HG03108 (cell line): ENCODE measurements around the gene SMIM24.

Source experiments
- ATAC-seq: cut with Tn5 transposase; IDR thresholded peaks from one replicate; pipeline ENCODE4 v1.9.1; 2021; ENCODE audit warnings: moderate library complexity; ENCODE audit not compliant: unreplicated experiment

SMIM24 gene

DNA sequence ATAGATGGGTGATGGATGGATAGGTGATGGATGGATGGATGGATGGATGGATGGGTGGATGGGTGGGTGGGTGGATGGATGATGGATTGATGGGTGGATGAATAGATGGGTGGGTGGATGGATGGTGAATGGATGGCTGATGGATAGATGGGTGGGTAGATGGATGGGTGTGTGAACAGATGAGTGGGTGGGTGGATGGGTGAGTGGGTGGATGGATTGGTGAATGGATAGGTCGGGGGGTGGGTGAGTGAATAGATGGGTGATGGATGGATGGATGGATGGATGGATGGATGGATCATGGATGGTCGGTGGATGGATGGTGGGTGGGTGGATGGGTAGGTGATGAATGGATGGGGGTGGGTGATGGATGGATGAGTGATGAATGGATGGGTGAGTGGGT, 3.5 kb downstream of the SMIM24 start:
- no peak for ATAC-seq

DNA sequence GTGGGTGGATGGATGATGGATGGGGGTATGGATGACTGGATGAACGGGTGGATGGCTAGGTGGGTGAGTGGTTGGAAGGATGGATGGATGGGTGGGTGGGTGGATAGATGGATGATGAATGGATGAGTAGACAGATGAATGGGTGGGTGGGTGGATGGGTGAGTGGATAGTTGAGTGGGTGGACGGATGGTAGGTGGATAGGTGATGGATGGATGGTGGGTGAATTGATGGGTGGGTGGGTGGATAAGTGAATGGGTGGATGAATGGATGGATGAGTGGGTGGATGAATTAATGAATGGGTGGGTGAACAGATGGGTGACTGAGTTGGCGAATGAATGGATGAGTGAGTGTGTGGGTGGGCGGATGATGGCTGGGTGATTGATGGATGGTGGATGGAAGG, 4.9 kb downstream of the SMIM24 start:
- no peak for ATAC-seq

GRCh38 chr19:3474614-3475013, 5.7 kb downstream of the SMIM24 start:
- ATAC-seq, result no peak

DNA sequence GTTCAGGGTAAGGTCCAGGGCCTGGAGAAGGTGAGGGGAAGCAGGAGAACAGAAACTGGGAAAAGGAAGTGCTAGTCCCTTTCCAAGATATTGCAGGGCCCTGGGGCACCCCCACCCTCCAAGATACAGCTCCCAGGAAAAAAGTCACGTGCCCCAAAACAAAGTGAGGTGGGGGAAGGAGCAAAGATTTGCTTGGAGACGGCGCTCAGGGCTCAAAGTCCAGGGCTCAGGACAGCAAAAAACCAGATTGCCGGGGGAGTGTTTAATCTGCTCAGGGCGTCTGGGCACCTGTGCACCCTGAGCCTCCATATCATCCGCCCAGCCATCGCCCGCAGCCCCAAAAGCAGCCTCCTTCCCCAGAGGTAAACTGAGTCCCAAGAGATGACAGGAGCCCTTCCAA, 6.3 kb downstream of the SMIM24 start:
- no peak for ATAC-seq

DNA sequence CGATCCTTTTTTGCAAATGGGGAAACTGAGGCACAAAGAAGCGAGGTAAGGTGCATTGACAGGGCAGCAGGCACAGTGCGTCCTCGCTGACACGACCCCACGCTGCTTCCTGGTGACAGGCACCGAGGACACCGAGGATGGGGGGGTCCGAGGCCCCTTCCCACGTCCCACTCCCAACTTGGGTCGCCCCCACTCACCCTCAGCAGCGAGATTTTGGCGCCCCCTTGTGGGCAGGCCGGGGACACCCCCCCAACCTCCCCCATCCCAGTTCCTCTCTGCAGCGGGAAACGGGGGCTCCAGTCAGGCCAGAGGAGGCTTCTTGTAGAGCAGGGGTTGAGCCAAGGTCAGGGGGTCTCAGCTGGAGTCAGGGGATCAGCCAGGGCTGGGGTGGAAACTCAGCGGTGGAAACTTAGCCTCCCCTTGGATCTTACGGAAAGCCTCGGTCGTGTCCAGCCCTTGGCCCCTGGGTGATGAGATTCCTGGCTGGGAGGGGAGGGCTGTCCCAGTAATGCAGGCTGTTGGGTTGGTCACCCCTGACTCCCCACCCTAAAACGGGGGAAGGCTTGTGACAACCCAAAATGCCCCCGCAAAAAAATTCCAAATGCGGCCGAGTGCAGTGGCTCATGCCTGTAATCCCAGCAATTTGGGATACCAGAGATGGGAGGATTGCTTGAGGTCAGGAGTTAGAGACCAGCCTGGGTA, 8.2 kb downstream of the SMIM24 start:
- no peak for ATAC-seq

- ATAC-seq, result no peak
These were observed 9.7 kb downstream of the SMIM24 start for GRCh38 chr19:3470500-3471128.

DNA sequence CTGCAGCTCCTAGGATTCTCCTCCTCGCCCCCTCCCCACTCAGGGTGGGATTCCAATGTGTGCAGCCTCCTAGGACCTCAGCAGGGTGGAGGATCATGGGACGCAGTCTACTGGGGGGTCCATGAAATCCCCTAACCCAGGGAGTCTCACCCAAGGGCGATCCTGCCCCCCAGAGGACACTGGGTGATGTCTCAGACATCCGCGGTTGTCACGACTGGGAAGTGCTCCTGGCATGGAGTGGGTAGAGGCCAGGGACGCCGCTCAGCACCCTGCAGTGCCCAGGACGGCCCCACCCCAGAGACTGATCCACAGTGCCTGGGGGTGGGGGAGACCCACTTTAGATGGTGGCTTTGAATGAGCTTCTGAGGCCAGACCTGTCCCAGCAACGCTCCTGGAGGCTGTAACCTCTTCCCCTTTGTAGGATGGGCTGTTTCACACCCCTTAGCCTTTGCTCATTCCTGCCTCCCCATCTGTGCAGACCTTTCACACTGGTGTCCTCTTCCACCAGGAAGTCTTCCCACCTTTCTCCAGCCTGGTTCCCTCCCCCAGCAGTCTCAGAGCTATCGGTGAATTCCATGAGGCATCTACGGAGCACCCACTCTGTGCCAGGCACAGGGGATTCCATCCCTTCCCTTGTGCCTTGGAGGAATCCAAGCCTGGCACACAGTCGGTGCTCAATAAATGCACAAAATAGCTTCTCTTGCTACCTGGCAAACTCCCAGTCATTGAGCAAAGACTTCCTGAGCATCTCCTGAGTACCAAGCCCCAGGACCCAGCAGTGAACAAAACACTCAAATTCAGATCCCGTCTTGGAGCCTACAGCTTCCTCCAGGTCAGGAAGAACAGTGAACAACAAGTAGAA, 10.5 kb downstream of the SMIM24 start:
- no peak for ATAC-seq

DNA sequence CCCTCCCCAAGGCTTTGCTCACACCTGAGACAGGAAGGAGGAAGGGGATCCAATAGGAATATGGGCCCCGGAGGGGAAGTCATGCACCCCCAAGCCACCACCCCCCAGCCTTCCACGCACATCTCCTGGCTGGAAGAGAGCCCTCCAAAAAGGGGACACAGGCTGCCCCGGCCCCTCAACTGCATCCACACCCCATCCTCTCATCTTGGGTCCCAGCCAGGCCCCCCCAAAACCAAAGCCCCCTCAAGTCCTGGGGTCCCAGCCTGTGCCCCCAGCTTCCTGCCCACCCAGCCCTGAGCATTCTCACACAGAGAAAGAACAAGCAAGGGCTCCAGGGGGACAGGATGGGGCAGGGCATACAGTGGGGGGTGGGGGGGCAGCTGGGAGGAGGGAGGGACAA, 12.1 kb downstream of the SMIM24 start:
- ATAC-seq, result no peak

DNA sequence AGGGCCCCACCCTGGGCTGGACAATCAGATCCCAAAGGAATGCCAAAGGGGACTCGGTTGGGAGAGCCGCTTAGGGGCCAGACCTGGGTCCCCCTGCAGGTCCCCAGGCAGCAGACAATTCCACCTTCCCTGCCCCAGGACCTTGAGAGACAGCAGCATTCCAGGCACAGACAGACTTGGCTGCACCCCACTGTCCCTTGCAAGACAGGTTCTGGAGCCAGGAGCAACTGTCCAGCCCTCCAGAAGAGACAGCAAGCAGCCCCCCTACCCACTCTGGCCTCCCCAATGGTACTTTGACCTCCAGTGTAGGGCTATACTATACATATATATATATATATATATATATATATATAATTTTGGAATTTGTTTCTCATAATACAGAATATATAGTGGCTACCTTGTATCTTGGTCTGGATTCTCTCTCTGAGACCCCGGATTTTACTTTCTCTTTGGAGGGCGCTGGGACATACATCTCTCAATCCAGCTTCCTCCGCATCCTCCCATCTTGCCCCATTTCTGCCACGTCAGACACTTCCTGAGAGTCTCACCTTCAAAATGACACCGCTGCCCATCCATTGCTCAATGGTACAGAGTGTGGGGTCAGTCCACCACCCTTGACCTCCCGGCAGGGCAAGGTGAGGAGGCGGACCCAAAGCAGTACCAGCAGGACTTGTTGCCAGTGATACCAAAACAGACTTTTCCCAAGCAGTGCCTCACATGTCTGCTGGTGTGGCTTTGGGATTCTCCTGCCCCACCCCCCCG, 12.7 kb downstream of the SMIM24 start:
- no peak for ATAC-seq

DNA sequence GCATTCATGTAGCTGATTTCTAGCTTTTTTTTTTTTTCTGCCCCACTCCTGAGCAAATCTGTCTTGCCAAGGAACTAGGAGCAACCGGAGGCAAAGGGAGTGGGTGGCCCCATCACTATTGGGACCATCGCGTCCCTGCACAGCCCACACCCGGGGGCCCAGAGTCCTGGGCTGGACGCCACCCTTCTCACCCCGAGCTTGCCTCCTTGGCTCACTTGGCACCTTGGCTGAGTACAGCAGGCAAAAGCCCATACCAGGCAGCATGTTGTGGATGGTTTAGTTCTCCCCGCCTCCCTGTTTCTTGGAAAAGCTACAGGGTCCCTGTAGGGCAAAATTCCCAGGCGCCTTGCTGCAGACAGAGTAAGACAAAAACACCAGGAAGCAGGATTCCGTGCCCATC, 13.7 kb downstream of the SMIM24 start:
- no peak for ATAC-seq

GRCh38 chr19:3465552-3465951, 14.8 kb downstream of the SMIM24 start:
- ATAC-seq, result no peak

GRCh38 chr19:3464587-3465235, 15.6 kb downstream of the SMIM24 start:
- no peak for ATAC-seq

GRCh38 chr19:3463714-3464586, 16.4 kb downstream of the SMIM24 start:
- ATAC-seq, result no peak

DNA sequence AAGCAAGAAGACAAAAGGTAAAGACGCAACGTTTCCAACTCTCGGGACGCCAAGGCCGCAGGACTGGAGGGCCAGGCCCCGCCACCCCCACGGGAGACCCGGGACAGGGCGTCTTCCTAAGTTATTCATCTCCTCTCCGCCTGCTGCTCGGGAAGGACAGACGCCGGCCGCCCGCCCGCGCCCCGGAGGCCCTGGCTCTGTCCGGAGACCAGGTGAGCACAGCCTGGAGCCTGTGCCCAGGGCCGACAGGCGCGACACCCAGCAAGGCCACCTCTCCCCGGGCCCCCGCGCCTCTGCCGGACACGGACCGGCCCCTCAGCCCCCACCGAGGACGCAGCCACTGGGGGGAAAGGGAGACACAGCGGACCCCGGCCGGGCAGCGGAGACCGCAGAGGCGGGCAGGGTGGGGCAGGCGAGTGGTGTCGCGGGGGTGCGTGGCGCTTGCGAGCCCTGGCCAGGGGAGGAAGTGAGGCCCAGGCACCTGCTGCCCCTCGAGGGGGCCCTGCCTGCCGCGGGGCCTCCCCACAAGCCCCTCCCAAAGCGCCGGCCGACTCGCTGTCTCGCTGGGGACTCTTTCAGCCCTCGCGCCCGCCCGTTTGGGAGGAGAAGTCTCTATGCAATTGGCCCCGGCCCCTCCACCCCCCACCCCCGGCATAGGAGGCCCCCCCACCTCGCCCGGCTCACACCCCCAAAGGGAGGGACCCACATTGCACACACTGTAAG, 17.2 kb downstream of the SMIM24 start:
- no peak for ATAC-seq

DNA sequence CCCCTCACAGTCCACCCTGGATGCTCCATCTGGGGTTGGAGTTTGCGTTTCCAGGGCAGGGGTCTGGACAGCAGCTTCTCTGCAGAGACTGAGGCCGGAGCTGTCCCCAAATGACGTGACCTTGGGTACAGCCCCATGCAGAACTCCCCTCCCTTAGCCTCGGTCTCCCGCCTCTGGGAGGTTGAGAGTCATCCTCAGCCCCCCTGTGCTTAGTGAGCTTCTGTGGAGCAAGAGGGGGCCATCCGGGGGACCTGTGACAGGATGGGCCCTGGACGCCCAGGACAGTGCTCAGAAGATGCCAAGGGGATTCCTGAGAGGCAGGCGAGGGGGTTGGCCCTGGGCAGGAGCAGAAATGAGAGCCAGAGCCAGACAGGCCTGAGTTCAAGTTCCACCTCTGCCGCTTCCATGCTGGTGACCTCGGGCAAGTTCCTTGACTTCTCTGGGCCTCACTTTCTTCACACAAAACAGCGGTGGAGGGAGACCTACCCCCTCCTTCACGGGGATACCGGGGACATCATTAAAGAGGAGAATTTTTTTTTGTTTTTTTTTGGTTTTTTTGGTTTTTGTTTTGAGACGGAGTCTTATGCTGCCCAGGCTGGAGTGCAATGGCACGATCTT, 20.3 kb downstream of the SMIM24 start:
- no peak for ATAC-seq

DNA sequence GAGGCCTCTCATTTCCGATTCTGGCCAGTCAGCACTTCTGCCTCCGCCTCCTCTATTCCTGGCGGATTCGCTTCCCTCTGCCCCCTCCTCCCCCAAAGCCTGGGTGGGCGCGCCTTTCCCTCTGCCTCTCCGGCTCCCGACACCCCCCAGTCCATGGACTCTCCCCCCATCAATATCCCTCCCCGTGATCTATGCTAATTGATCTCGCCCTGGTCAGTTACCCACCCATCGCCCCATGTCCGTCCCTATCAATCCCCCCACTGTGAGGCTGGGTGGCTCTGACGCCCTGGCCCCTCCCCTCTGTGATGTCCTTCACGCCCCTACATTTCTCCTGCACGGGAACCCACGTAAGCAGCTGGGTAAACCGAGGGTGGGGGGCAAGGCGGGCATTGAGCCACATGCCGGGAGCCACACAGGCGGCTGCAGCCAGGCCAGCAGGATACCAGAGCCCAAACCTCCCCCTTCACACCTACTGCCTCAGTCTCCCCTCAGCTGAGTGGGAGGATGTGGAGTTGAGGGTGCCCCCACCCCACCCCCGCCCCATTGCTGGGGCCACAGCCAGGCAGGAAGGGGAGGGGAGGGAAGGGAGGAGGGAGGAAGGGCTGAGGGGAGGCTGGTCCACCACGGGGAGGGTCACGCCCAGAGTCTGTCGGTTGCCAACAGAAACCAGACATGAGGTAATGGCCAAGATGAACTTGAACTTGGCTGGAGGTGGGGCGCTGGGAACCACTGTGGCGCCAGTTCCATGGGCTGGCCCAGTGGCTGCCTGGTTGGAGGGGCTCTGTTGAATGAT, 21.0 kb downstream of the SMIM24 start:
- no peak for ATAC-seq

- ATAC-seq, result no peak
These were observed 21.9 kb downstream of the SMIM24 start for GRCh38 chr19:3458229-3459088.
